HCT116 (cell line): ENCODE measurements around the gene TMEM175. TPM values are rescaled to one million over a fixed set of nuclear protein-coding genes. Genes with fewer than 3 reads are reported as not detected.

Experiments
- ATAC-seq: fragments of 200-7000 bp; cut with Tn5 transposase; 2 replicates; pipeline ENCODE4 v1.9.1; 2020; ENCODE audit warnings: mild to moderate bottlenecking, moderate library complexity
- BruUV-seq: library from RNA; stranded (reverse); fragments of 400-500 nt; replicated peaks from 2 replicates; lab custom pipeline; 2021; lab: Mats Ljungman, UMichigan
- CTCF ChIA-PET: fragments of 300-600 bp; sonication (Branson Sonifier 250); formaldehyde crosslinking; loops from one replicate; lab custom pipeline; 2021; ENCODE audit warnings: antibody characterized with exemption; lab: Charles Lee
- POLR2A ChIA-PET: fragments of 300-600, 350-600 bp; sonication (Branson Sonifier 250); formaldehyde crosslinking; loops from one replicate; lab custom pipeline; 2021; ENCODE audit warnings: antibody characterized with exemption; lab: Charles Lee
- RAD21 ChIA-PET, 2 experiments: fragments of 300-600 bp; sonication (Branson Sonifier 250); formaldehyde crosslinking; loops; one replicate each; lab custom pipeline; 2023; ENCODE audit warnings: low total read pairs in 2 of 2; ENCODE audit not compliant: uncharacterized antibody in 2 of 2, unreplicated experiment in 2 of 2, low non-redundant PET in 1 of 2; lab: Charles Lee
- DNase-seq: peaks from one replicate; pipeline ENCODE4 v3.0.0-alpha.2; 2010; ENCODE audit warnings: low read depth, low spot score
- H2AFZ ChIP-seq: fragments of 200-600 bp; shearing (Covaris generic), sonication (generic); 2 replicates; pipeline ENCODE4 v1.6.1; 2017; ENCODE audit warnings: low read depth, mixed run types, mixed read lengths, antibody characterized with exemption, low read length; ENCODE audit not compliant: poor library complexity, severe bottlenecking
- H3K27ac ChIP-seq: 2 replicates; pipeline ENCODE4 v1.5.1; 2012; ENCODE audit warnings: low read depth, low read length
- H3K27me3 ChIP-seq: fragments of 200-600 bp; sonication (generic); 2 replicates; pipeline ENCODE4 v1.6.1; 2016; ENCODE audit warnings: mixed run types, low read length, mixed read lengths; ENCODE audit not compliant: insufficient read depth
- H3K36me3 ChIP-seq, 2 experiments: fragments of 200-500 bp in 1 of 2; fragments of 200-600 bp in 1 of 2; sonication (Bioruptor generic) in 1 of 2; sonication (generic) in 1 of 2; 2 replicates each; pipeline versions ENCODE4 v1.5.1 to v1.6.1; 2014 to 2016; ENCODE audit warnings: low read length in 2 of 2, inconsistent platforms in 1 of 2, mixed read lengths in 1 of 2, mixed run types in 1 of 2; ENCODE audit not compliant: insufficient read depth in 2 of 2, control insufficient read depth in 1 of 2
- H3K4me1 ChIP-seq, 2 experiments: fragments of 200-600 bp in 1 of 2; sonication (generic) in 1 of 2; 2 replicates each; pipeline versions ENCODE4 v1.5.1 to v1.6.1; 2012 to 2017; ENCODE audit warnings: low read length in 2 of 2, inconsistent platforms in 1 of 2, mild to moderate bottlenecking in 1 of 2, mixed read lengths in 1 of 2, mixed run types in 1 of 2, moderate library complexity in 1 of 2; ENCODE audit not compliant: insufficient read depth in 2 of 2, control insufficient read depth in 1 of 2
- H3K4me2 ChIP-seq: fragments of 200-600 bp; sonication (generic); 2 replicates; pipeline ENCODE4 v1.6.1; 2017; ENCODE audit warnings: mixed run types, low read length, mixed read lengths
- H3K4me3 ChIP-seq, 2 experiments: fragments of 200-600 bp in 1 of 2; sonication (generic) in 1 of 2; replicated peaks in 1 of 2; 2 replicates each; pipeline ENCODE4 v1.5.1; 2011 to 2016; ENCODE audit warnings: low read length in 2 of 2, control low read depth in 1 of 2, low read depth in 1 of 2, mild to moderate bottlenecking in 1 of 2, mixed read lengths in 1 of 2, mixed run types in 1 of 2
- H3K79me2 ChIP-seq: fragments of 200-600 bp; sonication (generic); 2 replicates; pipeline ENCODE4 v1.6.1; 2017; ENCODE audit warnings: mild to moderate bottlenecking, mixed run types, low read length, moderate library complexity, mixed read lengths; ENCODE audit not compliant: insufficient read depth
- H3K9ac ChIP-seq: fragments of 200-600 bp; sonication (generic); 2 replicates; pipeline ENCODE4 v1.6.1; 2016; ENCODE audit warnings: low read length, mixed read lengths
- H3K9me2 ChIP-seq: fragments of 200-600 bp; sonication (generic), shearing (Covaris generic); 2 replicates; pipeline ENCODE4 v1.6.1; 2017; ENCODE audit warnings: mixed run types, mild to moderate bottlenecking, moderate library complexity; ENCODE audit not compliant: insufficient read depth
- H3K9me3 ChIP-seq, 2 experiments: fragments of 200-500 bp in 1 of 2; fragments of 200-600 bp in 1 of 2; sonication (Bioruptor generic) in 1 of 2; sonication (generic) in 1 of 2; 2 replicates each; pipeline ENCODE4 v1.6.1; 2014 to 2017; ENCODE audit warnings: low read length in 2 of 2, mixed read lengths in 2 of 2, inconsistent platforms in 1 of 2, low read depth in 1 of 2, mild to moderate bottlenecking in 1 of 2, mixed run types in 1 of 2, moderate library complexity in 1 of 2; ENCODE audit not compliant: control insufficient read depth in 1 of 2, insufficient read depth in 1 of 2
- H4K20me1 ChIP-seq: fragments of 200-600 bp; sonication (generic), shearing (Covaris generic); 2 replicates; pipeline ENCODE4 v1.6.1; 2017; ENCODE audit warnings: mixed run types, mild to moderate bottlenecking, moderate library complexity; ENCODE audit not compliant: insufficient read depth
- CEBPB ChIP-seq: IDR thresholded peaks from 2 replicates; pipeline ENCODE4 v1.6.1; 2012; ENCODE audit warnings: low read depth
- EGR1 ChIP-seq: IDR thresholded peaks from 2 replicates; pipeline ENCODE4 v1.6.1; 2012; ENCODE audit warnings: low read depth
- EZH2phosphoT487 ChIP-seq: fragments of 200-600 bp; IDR thresholded peaks from 2 replicates; pipeline ENCODE4 v1.6.1; 2018; ENCODE audit warnings: antibody characterized with exemption, borderline replicate concordance
- POLR2A ChIP-seq: IDR thresholded peaks from 2 replicates; pipeline ENCODE4 v1.7.0; 2011; ENCODE audit warnings: borderline replicate concordance; ENCODE audit not compliant: insufficient read depth, insufficient read length; ENCODE audit errors: extremely low read depth
- POLR2AphosphoS5 ChIP-seq: IDR thresholded peaks from 2 replicates; pipeline ENCODE4 v1.6.1; 2011; ENCODE audit warnings: mild to moderate bottlenecking, low read depth, low read length, moderate library complexity
- RAD21 ChIP-seq: IDR thresholded peaks from 2 replicates; pipeline ENCODE4 v1.6.1; 2012; ENCODE audit warnings: low read depth, mild to moderate bottlenecking
- TCF7L2 ChIP-seq: IDR thresholded peaks from 2 replicates; pipeline ENCODE4 v1.7.0; 2011; ENCODE audit warnings: borderline replicate concordance, inconsistent platforms; ENCODE audit not compliant: insufficient read depth, insufficient read length; ENCODE audit errors: extremely low read depth
- intact Hi-C: fragments of 100-400 bp; cut with micrococcal nuclease; formaldehyde crosslinking; loops from 2 replicates; pipeline ENCODE4 v1.10.0; 2022
- total RNA-seq: library from RNA; stranded (reverse); gene quantifications from one replicate; pipeline ENCODE4 v1.2.1, GENCODE V29; 2021; ENCODE audit not compliant: unreplicated experiment
- TF ChIP-seq, protein P1 (sequence below): IDR thresholded peaks from 2 replicates; pipeline ENCODE4 v1.6.1; 2011; ENCODE audit warnings: mild to moderate bottlenecking, low read length, moderate library complexity; ENCODE audit not compliant: insufficient replicate concordance; ENCODE audit errors: extremely low read depth
- TF ChIP-seq, protein P2 (sequence below): IDR thresholded peaks from 2 replicates; pipeline ENCODE4 v1.6.1; 2012; ENCODE audit warnings: low read depth

TMEM175 gene
- total RNA-seq, 1 experiment from 2014 or later: 17.5 TPM

GRCh38 chr4:958696-959337, 26.6 kb downstream of the TMEM175 start:
- Histone ChIP-seq H3K79me2 (no peaks in the 10 kb centered on the region; the same call in 1 of the 2 replicates), H3K4me1 (peaks cover 5 to 19% of the 10 kb centered on the region in 2 experiments; a peak in 3 of 4 replicates), H4K20me1 (no peaks in the 10 kb centered on the region), H3K4me3 (no peak overlapping the region), H3K27me3 (no peaks in the 10 kb centered on the region)
- intact Hi-C loops: no loop called here
- ChIA-PET POLR2A (no interaction called here), CTCF (no interaction called here)
- TF ChIP-seq TCF7L2: no peak
- TF ChIP-seq POLR2A: no peak
- TF ChIP-seq EZH2phosphoT487: no peak
- TF ChIP-seq, all 23 proteins: peak for 0
- no peak overlapping the region for H3K9ac ChIP-seq
- RAD21 ChIA-PET: no interaction called here
- ATAC-seq (no peak), DNase-seq (no peak)
- H3K9me3 ChIP-seq: no peaks in the 10 kb centered on the region
- H3K36me3 ChIP-seq: no peaks in the 10 kb centered on the region
- no TSS peak for BruUV-seq
- no peak overlapping the region for H3K27ac ChIP-seq
- H3K4me2 ChIP-seq: no peak overlapping the region
- H2AFZ ChIP-seq: no peak overlapping the region
- H3K9me2 ChIP-seq: no peaks in the 10 kb centered on the region

GRCh38 chr4:959338-960139, 27.3 kb downstream of the TMEM175 start:
- Histone ChIP-seq H3K9me2 (no peaks in the 10 kb centered on the region), H3K4me1 (peaks cover 5 to 20% of the 10 kb centered on the region in 2 experiments; a peak in 3 of 4 replicates), H3K4me2 (no peak overlapping the region), H3K79me2 (no peaks in the 10 kb centered on the region; the same call in 1 of the 2 replicates), H3K4me3 (no peak overlapping the region), H3K36me3 (no peaks in the 10 kb centered on the region), H2AFZ (no peak overlapping the region), H3K9me3 (no peaks in the 10 kb centered on the region), H3K27me3 (no peaks in the 10 kb centered on the region), H3K27ac (no peak overlapping the region), H3K9ac (no peak overlapping the region), H4K20me1 (no peaks in the 10 kb centered on the region)
- intact Hi-C loops: no loop called here
- ATAC-seq (no peak), DNase-seq (no peak)
- no TSS peak for BruUV-seq
- ChIA-PET RAD21 (no interaction called here), CTCF (no interaction called here), POLR2A (no interaction called here)
- TF ChIP-seq, protein P1, sequence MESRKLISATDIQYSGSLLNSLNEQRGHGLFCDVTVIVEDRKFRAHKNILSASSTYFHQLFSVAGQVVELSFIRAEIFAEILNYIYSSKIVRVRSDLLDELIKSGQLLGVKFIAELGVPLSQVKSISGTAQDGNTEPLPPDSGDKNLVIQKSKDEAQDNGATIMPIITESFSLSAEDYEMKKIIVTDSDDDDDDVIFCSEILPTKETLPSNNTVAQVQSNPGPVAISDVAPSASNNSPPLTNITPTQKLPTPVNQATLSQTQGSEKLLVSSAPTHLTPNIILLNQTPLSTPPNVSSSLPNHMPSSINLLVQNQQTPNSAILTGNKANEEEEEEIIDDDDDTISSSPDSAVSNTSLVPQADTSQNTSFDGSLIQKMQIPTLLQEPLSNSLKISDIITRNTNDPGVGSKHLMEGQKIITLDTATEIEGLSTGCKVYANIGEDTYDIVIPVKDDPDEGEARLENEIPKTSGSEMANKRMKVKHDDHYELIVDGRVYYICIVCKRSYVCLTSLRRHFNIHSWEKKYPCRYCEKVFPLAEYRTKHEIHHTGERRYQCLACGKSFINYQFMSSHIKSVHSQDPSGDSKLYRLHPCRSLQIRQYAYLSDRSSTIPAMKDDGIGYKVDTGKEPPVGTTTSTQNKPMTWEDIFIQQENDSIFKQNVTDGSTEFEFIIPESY: no peak
- 0 out of 2 replicates have a peak, but pooled peaks have one; percentile 4 for TF ChIP-seq POLR2AphosphoS5
- TF ChIP-seq CEBPB: no peak
- TF ChIP-seq RAD21: no peak
- TF ChIP-seq, protein P2, sequence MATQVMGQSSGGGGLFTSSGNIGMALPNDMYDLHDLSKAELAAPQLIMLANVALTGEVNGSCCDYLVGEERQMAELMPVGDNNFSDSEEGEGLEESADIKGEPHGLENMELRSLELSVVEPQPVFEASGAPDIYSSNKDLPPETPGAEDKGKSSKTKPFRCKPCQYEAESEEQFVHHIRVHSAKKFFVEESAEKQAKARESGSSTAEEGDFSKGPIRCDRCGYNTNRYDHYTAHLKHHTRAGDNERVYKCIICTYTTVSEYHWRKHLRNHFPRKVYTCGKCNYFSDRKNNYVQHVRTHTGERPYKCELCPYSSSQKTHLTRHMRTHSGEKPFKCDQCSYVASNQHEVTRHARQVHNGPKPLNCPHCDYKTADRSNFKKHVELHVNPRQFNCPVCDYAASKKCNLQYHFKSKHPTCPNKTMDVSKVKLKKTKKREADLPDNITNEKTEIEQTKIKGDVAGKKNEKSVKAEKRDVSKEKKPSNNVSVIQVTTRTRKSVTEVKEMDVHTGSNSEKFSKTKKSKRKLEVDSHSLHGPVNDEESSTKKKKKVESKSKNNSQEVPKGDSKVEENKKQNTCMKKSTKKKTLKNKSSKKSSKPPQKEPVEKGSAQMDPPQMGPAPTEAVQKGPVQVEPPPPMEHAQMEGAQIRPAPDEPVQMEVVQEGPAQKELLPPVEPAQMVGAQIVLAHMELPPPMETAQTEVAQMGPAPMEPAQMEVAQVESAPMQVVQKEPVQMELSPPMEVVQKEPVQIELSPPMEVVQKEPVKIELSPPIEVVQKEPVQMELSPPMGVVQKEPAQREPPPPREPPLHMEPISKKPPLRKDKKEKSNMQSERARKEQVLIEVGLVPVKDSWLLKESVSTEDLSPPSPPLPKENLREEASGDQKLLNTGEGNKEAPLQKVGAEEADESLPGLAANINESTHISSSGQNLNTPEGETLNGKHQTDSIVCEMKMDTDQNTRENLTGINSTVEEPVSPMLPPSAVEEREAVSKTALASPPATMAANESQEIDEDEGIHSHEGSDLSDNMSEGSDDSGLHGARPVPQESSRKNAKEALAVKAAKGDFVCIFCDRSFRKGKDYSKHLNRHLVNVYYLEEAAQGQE: no peak
- no peak for TF ChIP-seq EGR1
- TF ChIP-seq POLR2A: no peak
